Neuron (in vitro differentiated cells): ENCODE data around the gene AAK1.
"Not testable (repeated sequence)": the region's sequence is repeated elsewhere in the genome, so short reads cannot be mapped to it uniquely, and the experiment has no call there.

Source experiments
- H2AFZ ChIP-seq: one replicate; pipeline ENCODE4 v1.6.1; 2013; ENCODE audit warnings: low read depth, mild to moderate bottlenecking, inconsistent platforms, low read length, moderate library complexity
- H3K27me3 ChIP-seq: one replicate; pipeline ENCODE4 v1.6.1; 2013; ENCODE audit warnings: low read length; ENCODE audit not compliant: insufficient read depth
- H3K36me3 ChIP-seq: one replicate; pipeline ENCODE4 v1.6.1; 2013; ENCODE audit warnings: low read length; ENCODE audit not compliant: insufficient read depth
- H3K4me1 ChIP-seq: one replicate; pipeline ENCODE4 v1.6.1; 2013; ENCODE audit warnings: low read length; ENCODE audit not compliant: insufficient read depth
- H3K4me3 ChIP-seq: 2 replicates; pipeline ENCODE4 v1.5.1; 2013; ENCODE audit warnings: mild to moderate bottlenecking, low read length, moderate library complexity
- H3K9me3 ChIP-seq: one replicate; pipeline ENCODE4 v1.6.1; 2013; ENCODE audit warnings: low read length

The AAK1 gene

GRCh38 chr2:69464575-69464974 is 179.0 kb downstream of the AAK1 start:
- peaks cover 14% of the 10 kb centered on the region for H3K36me3 ChIP-seq
- H3K9me3 ChIP-seq: no peaks in the 10 kb centered on the region

GRCh38 chr2:69462780-69463179 is 180.8 kb downstream of the AAK1 start:
- Histone ChIP-seq H3K9me3 (no peaks in the 10 kb centered on the region), H2AFZ (no peak overlapping the region)

More at GRCh38 chr2:69464575-69464974, 179.0 kb downstream of the AAK1 start:
- no peak overlapping the region for H2AFZ ChIP-seq
- H3K4me3 ChIP-seq: no peak overlapping the region
- H3K27me3 ChIP-seq: no peaks in the 10 kb centered on the region
- H3K4me1 ChIP-seq: no peaks in the 10 kb centered on the region

GRCh38 chr2:69461404-69461803 is 182.1 kb downstream of the AAK1 start:
- no peaks in the 10 kb centered on the region for H3K4me1 ChIP-seq
- no peaks in the 10 kb centered on the region for H3K9me3 ChIP-seq
- H3K27me3 ChIP-seq: no peaks in the 10 kb centered on the region
- no peak overlapping the region for H3K4me3 ChIP-seq
- peaks cover 11% of the 10 kb centered on the region for H3K36me3 ChIP-seq
- no peak overlapping the region for H2AFZ ChIP-seq

More at GRCh38 chr2:69462780-69463179, 180.8 kb downstream of the AAK1 start:
- Histone ChIP-seq H3K36me3 (peaks cover 14% of the 10 kb centered on the region), H3K4me1 (no peaks in the 10 kb centered on the region), H3K27me3 (no peaks in the 10 kb centered on the region), H3K4me3 (no peak overlapping the region)

GRCh38 chr2:69459936-69460335 is 183.6 kb downstream of the AAK1 start:
- Histone ChIP-seq H3K9me3 (no peaks in the 10 kb centered on the region), H3K36me3 (no peaks in the 10 kb centered on the region), H3K27me3 (no peaks in the 10 kb centered on the region), H2AFZ (no peak overlapping the region), H3K4me3 (no peak overlapping the region), H3K4me1 (no peaks in the 10 kb centered on the region)

GRCh38 chr2:69456950-69457445 is 186.5 kb downstream of the AAK1 start:
- Histone ChIP-seq H3K27me3 (no peaks in the 10 kb centered on the region), H3K9me3 (no peaks in the 10 kb centered on the region), H3K4me1 (no peaks in the 10 kb centered on the region), H3K36me3 (no peaks in the 10 kb centered on the region), H2AFZ (no peak overlapping the region), H3K4me3 (no peak overlapping the region)

GRCh38 chr2:69456154-69456553 is 187.4 kb downstream of the AAK1 start:
- no peaks in the 10 kb centered on the region for H3K27me3 ChIP-seq
- H3K4me1 ChIP-seq: no peaks in the 10 kb centered on the region
- no peak overlapping the region for H2AFZ ChIP-seq
- H3K9me3 ChIP-seq: no peaks in the 10 kb centered on the region
- H3K36me3 ChIP-seq: no peaks in the 10 kb centered on the region
- no peak overlapping the region for H3K4me3 ChIP-seq

- H2AFZ ChIP-seq: no peak overlapping the region
- no peaks in the 10 kb centered on the region for H3K27me3 ChIP-seq
- no peaks in the 10 kb centered on the region for H3K4me1 ChIP-seq
- H3K36me3 ChIP-seq: no peaks in the 10 kb centered on the region
- H3K4me3 ChIP-seq: no peak overlapping the region
- H3K9me3 ChIP-seq: no peaks in the 10 kb centered on the region
Observed at GRCh38 chr2:69454976-69455375, 188.6 kb downstream of the AAK1 start.

- Histone ChIP-seq H3K4me1 (no peaks in the 10 kb centered on the region), H3K4me3 (no peak overlapping the region), H2AFZ (no peak overlapping the region), H3K9me3 (no peaks in the 10 kb centered on the region), H3K36me3 (no peaks in the 10 kb centered on the region), H3K27me3 (no peaks in the 10 kb centered on the region)
Observed at GRCh38 chr2:69453475-69454129, 189.9 kb downstream of the AAK1 start.

- Histone ChIP-seq H3K27me3 (no peaks in the 10 kb centered on the region), H3K36me3 (no peaks in the 10 kb centered on the region), H2AFZ (no peak overlapping the region), H3K4me1 (no peaks in the 10 kb centered on the region), H3K9me3 (no peaks in the 10 kb centered on the region), H3K4me3 (no peak overlapping the region)
Observed at GRCh38 chr2:69452687-69453086, 190.9 kb downstream of the AAK1 start.

- H3K4me1 ChIP-seq: no peaks in the 10 kb centered on the region
- H3K27me3 ChIP-seq: no peaks in the 10 kb centered on the region
- no peak overlapping the region for H3K4me3 ChIP-seq
- H2AFZ ChIP-seq: no peak overlapping the region
- H3K9me3 ChIP-seq: no peaks in the 10 kb centered on the region
- H3K36me3 ChIP-seq: no peaks in the 10 kb centered on the region
Observed at GRCh38 chr2:69450735-69451416, 192.7 kb downstream of the AAK1 start.

- Histone ChIP-seq H3K4me3 (no peak overlapping the region), H3K4me1 (peaks cover 2% of the 10 kb centered on the region), H3K27me3 (no peaks in the 10 kb centered on the region), H3K36me3 (no peaks in the 10 kb centered on the region), H3K9me3 (no peaks in the 10 kb centered on the region), H2AFZ (no peak overlapping the region)
Observed at GRCh38 chr2:69449906-69450305, 193.6 kb downstream of the AAK1 start.

GRCh38 chr2:69443673-69444072 is 199.9 kb downstream of the AAK1 start:
- not testable (repeated sequence) for H2AFZ ChIP-seq, H3K4me1 ChIP-seq, H3K36me3 ChIP-seq, H3K4me3 ChIP-seq, H3K27me3 ChIP-seq, H3K9me3 ChIP-seq

- H3K9me3 ChIP-seq, H3K27me3 ChIP-seq, H3K36me3 ChIP-seq, H2AFZ ChIP-seq, H3K4me3 ChIP-seq: not testable (repeated sequence)
- peaks cover 14% of the 10 kb centered on the region for H3K4me1 ChIP-seq
Observed at GRCh38 chr2:69439499-69439898, 204.0 kb downstream of the AAK1 start.
